ENCODE data around the gene FAM50A. TPM values are rescaled to one million over a fixed set of nuclear protein-coding genes. Genes with fewer than 3 reads are reported as not detected.
"Not testable (repeated sequence)": the region's sequence is repeated elsewhere in the genome, so short reads cannot be mapped to it uniquely, and the experiment has no call there.

Gene FAM50A
- polyA plus RNA-seq, 3 donors = 51.3 to 58.1 (median 55.9) TPM

- no peak for DNase-seq (ENCODE audit: low read depth in 3 of 3, low spot score in 2 of 3)
Observed at GRCh38 chrX:154481911-154482601, 38.1 kb downstream of the FAM50A start.

DNA sequence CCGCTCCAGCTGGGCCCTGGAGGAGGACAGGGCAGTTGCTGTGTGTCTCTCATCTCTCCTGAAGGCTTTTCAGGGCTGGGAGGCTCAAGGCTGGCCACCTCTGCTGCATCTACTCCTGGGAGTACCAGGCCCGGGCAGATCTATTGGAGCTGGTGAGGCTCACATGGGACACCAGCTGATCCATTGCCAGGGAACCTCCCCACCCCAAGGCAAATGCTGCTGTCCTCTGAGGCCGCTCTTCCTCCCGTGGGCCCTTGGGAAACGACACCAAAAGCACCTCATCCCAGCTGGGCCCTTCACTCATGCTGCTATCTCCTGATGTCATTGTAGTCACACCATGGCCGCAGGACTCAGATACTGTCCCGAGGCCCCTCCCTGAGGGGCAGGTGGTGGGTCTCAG is 38.8 kb downstream of the FAM50A start:
- DNase-seq (ENCODE audit: low read depth in 3 of 3, low spot score in 2 of 3) = no peak

DNA sequence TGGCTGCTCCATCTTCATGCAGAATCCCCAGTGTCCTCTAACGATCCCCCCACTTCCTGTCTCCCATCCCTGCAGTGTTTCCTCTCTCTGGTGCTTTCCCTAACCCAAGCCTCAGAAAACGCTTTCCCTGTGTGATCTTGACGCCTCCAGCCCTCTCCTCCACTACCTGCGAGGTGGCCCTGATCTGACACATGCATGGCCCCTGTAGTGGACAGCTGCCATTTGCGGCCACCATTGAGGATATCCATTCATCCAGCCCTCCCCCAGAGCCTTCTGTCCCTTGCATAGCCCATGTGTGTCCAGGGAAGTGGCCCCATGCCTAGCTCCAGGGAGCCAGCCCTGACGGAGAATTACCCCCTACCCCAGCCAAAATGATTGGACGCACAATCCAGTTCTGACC is 39.4 kb downstream of the FAM50A start:
- DNase-seq (ENCODE audit: low read depth in 3 of 3, low spot score in 2 of 3) = no peak

- no peak for DNase-seq (ENCODE audit: low read depth in 3 of 3, low spot score in 2 of 3)
Observed at GRCh38 chrX:154484255-154485149, 40.6 kb downstream of the FAM50A start.

GRCh38 chrX:154485150-154486051 is 41.5 kb downstream of the FAM50A start:
- DNase-seq (ENCODE audit: low read depth in 3 of 3, low spot score in 2 of 3) = no peak

DNA sequence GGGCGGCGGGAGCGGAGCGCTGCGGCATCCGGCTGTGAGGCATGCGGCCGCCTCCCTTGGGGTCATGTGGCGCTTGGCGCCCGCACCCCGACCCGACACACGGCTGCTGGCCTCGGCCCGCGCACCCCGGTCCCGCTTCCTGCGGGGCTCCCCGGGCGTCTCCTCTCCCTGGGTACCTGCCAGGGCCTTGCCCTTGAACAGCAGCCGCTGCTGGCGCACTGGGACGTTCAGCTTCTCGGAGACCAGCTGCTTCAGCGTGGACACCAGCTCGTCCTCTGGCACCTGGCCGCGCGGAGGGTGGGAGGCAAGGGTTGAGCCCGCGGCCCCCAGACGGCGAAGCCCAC is 42.1 kb downstream of the FAM50A start:
- no peak for DNase-seq (ENCODE audit: low read depth in 3 of 3, low spot score in 2 of 3)

- DNase-seq (ENCODE audit: low read depth in 3 of 3, low spot score in 2 of 3) = peak in 2 of 3 donors; percentile 34 to 44
Observed at GRCh38 chrX:154486396-154487207, 42.7 kb downstream of the FAM50A start, which contains the start of gene UBL4A. Gene UBL4A, minus strand, starts transcription at chrX:154486615. Its CDS starts 31 bp downstream, at chrX:154486584.

DNA sequence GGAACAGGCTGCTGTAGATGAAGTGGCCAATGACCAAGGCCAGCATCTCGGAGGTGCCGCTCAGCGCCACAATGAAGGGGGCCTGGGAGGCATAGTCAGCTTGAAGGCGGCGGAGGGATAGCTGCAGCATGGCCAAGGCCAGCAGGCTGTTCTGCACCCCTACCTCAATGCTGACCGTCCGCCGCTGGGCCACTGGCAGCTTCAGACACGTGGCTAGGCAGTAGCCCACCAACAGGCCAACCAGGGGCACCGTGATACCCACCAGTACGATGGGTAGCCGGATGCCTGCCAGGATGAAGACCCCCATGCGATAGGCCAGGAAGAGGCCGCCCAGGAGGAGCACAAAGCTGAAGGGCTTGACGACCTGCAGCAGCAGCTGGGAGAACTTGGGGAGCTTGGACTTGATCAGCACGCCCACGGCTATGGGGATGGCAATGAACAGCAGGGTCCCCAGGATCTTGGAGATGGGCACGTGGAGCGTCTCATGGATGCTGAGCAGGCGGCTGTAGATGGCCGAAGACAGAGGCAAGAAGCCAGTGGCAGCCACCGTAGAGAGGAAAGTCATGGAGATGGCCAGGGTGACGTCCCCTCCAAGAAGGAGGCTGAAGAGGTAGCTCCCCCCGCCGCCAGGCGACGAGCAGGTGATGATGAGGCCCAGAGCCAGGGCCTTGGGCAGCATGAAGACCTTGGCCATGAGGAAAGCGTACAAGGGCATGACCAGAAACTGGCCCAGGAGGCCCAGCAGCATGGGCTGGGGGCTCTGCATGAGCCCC is 43.8 kb downstream of the FAM50A start:
- DNase-seq (ENCODE audit: low read depth in 3 of 3, low spot score in 2 of 3) = no peak

DNA sequence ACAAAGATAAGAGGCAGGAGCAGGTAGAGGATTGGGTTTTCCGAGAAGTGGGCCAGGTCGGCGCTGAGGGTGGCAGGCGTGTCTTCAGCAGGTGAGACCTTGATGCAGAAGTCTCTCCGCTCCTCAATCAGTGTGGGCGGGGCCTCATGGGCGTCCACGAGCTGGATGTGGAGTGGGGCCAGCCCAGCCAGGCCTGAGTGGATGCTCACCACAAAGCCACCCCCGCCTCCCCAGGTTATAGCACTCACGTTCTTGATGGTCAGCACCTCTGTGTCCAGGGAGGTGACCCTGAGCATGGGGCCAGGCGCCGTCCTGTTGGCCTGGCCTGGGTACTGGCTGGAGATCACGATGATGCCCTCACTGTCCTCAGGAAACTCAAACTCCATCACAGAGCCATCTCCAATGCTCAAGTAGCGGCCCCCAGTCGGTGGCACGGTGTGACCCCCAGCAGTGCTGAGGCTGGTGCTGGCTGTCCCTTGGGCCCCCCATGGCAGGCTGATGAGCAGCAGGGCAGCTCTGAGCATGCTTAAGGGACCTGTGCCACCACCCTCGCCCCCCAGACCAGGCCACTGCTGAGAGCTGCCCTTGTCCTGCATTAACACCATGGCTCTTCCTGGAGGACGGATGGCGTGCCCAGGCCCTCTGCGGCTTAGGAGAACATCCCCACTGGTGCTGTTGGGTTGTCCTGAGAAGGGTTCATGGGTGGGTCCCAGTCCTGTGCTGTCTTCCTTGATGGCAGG is 44.6 kb downstream of the FAM50A start:
- no peak for DNase-seq (ENCODE audit: low read depth in 3 of 3, low spot score in 2 of 3)

DNA sequence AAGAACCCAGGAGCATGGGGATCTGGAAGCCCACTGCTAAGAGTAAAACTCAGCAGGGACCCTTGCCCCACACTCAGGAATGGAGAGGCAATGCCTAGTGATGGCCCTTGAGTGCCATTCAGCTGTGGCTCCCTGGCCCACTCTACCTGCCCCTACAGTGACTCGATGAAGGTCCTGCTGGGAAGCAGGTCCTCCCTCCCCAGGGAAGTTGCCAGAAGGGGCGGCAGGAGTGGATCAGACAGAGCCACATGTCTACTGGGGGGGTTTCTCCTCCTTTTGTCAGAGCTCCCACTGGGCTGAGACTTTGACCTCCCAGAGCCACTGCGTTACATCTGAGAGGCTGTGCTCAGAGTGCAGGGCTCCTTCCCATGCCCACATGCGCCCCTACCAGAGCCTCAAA is 45.2 kb downstream of the FAM50A start:
- no peak for DNase-seq (ENCODE audit: low read depth in 3 of 3, low spot score in 2 of 3)

DNA sequence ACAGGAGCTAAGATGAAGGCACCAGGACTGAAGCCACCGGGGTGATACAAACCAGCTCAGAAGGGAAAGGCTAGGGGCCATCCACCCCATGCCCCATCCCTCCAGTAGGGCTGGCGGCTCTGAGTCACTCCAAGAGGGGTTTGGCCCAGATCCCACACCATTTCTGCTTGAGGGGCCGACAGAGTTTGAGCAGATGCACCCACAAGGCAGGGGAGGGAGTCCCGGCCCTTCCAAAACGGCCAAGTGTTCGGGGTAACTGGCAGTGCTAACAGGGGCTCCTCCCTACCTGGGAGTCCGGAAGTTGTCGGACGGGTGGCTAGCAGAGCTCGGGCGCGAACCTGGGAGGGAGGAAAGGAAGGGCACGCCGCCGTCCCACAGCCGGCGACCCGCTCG is 46.1 kb downstream of the FAM50A start:
- no peak for DNase-seq (ENCODE audit: low read depth in 3 of 3, low spot score in 2 of 3)

- DNase-seq (ENCODE audit: low read depth in 3 of 3, low spot score in 2 of 3) = peak in 2 of 3 donors; percentile 78 to 79
Observed at GRCh38 chrX:154490414-154491083, 46.6 kb downstream of the FAM50A start, which contains the start of gene SLC10A3. Gene SLC10A3, minus strand, starts transcription at chrX:154490629. Its CDS starts 1,689 bp downstream, at chrX:154488940.

DNA sequence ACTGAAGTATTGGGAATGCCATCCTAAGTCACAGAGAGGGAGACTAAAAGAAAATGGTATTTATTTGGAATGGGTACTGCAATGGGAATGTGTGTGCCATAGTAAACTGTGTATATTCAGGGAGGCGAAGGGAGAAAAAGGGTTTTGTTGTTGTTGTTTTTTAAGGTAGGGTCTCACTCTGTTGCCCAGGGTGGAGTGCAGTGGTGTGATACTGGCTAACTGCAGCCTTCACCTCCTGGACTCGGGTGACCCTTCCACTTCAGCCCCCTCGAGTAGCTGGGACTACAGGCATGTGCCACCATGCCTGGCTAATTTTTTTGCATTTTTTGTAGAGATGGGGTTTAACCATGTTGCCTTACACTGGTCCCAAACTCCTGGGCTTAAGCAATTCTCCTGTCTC is 50.8 kb downstream of the FAM50A start:
- DNase-seq (ENCODE audit: low read depth in 3 of 3, low spot score in 2 of 3) = no peak

GRCh38 chrX:154495472-154495922 is 51.6 kb downstream of the FAM50A start:
- DNase-seq (ENCODE audit: low read depth in 3 of 3, low spot score in 2 of 3) = no peak

GRCh38 chrX:154496591-154497137 is 52.7 kb downstream of the FAM50A start:
- DNase-seq (ENCODE audit: low read depth in 3 of 3, low spot score in 2 of 3) = not testable (repeated sequence)
